ENCODE results near the gene TNF.

- TF ChIP-seq CTCF (IDR thresholded peaks at IDR 0.05) = no peak
- no peak for TF ChIP-seq POLR2A (IDR thresholded peaks at IDR 0.05)
Measured at GRCh38 chr6:31621991-31622390, 46.6 kb downstream of the TNF start.
